ENCODE results near the gene PCGF5.
A peak's percentile ranks its signal among the peaks of the same experiment; 100 is the strongest.

PCGF5 gene

GRCh38 chr10:91198781-91199180 lies 21.7 kb upstream of the PCGF5 start (continued):
- peak; percentile 43; the same call in 1 of the 2 replicates for TF ChIP-seq ZNF692 (tag by site-specific recombination; IDR thresholded peaks at IDR 0.05)
- TF ChIP-seq ZNF37A (tag by site-specific recombination; IDR thresholded peaks at IDR 0.05), result no peak
- TF ChIP-seq ZIC2 (tag by site-specific recombination; IDR thresholded peaks at IDR 0.05), result no peak
- no peak for TF ChIP-seq ZNF394 (tag by site-specific recombination; IDR thresholded peaks at IDR 0.05; ENCODE audit: borderline replicate concordance)
- no peak for TF ChIP-seq ZNF354C (tag by site-specific recombination; IDR thresholded peaks at IDR 0.05; ENCODE audit: borderline replicate concordance, low read depth)
- TF ChIP-seq PRDM6 (tag by site-specific recombination; IDR thresholded peaks at IDR 0.05), result 0 out of 2 replicates have a peak, but pooled peaks have one; percentile 9
- no peak for TF ChIP-seq ZNF660 (tag by site-specific recombination; IDR thresholded peaks at IDR 0.05)
- TF ChIP-seq ZSCAN4 (tag by site-specific recombination; IDR thresholded peaks at IDR 0.05), result no peak
- TF ChIP-seq ZBTB8A (tag by site-specific recombination; IDR thresholded peaks at IDR 0.05), result no peak

GRCh38 chr10:91200314-91201212 lies 19.9 kb upstream of the PCGF5 start:
- H3K4me3 ChIP-seq (ENCODE audit: low read depth, low read length), result no peak overlapping the region
- no peak overlapping the region; the same call in 1 of the 2 replicates for H3K27ac ChIP-seq (ENCODE audit: extremely low read depth, low read depth, low read length)
- H3K4me1 ChIP-seq (ENCODE audit: control insufficient read depth, insufficient read depth, low read length), result peaks cover 21% of the 10 kb centered on the region
- CTCF ChIA-PET, result interaction anchor here (0.6 kb wide), 2 partner anchors 9 to 19 kb away, joined by 3 to 4 read pairs; no protein-coding TSS in a partner anchor
- H3K9me3 ChIP-seq (ENCODE audit: control insufficient read depth, insufficient read depth, low read depth, low read length), result no peaks in the 10 kb centered on the region
- no peaks in the 10 kb centered on the region for H3K36me3 ChIP-seq (ENCODE audit: control insufficient read depth in 2 of 2, insufficient read depth in 1 of 2, low read length in 2 of 2)
- POLR2A ChIA-PET, result no interaction called here
- no peak for TF ChIP-seq ZNF202 (tag by site-specific recombination; IDR thresholded peaks at IDR 0.05; ENCODE audit: borderline replicate concordance)
- TF ChIP-seq ZNF37A (tag by site-specific recombination; IDR thresholded peaks at IDR 0.05), result no peak
- no peak for TF ChIP-seq ZBTB6 (tag by site-specific recombination; IDR thresholded peaks at IDR 0.05)
- no peak for TF ChIP-seq MEIS1 (CRISPR knock-in tag; IDR thresholded peaks at IDR 0.05; ENCODE audit: borderline replicate concordance)
- no peak for TF ChIP-seq KLF8 (tag by site-specific recombination; IDR thresholded peaks at IDR 0.05)
- no peak for TF ChIP-seq ZNF776 (tag by site-specific recombination; IDR thresholded peaks at IDR 0.05; ENCODE audit: borderline replicate concordance)
- no peak for TF ChIP-seq ZNF621 (tag by site-specific recombination; IDR thresholded peaks at IDR 0.05)
- TF ChIP-seq SP2 (tag by site-specific recombination; IDR thresholded peaks at IDR 0.05), result no peak
- peak; percentile 62; the same call in 1 of the 2 replicates for TF ChIP-seq ZNF18 (tag by site-specific recombination; IDR thresholded peaks at IDR 0.05)
- no peak for TF ChIP-seq ZBTB7A (tag by site-specific recombination; IDR thresholded peaks at IDR 0.05; ENCODE audit: low read depth)
- TF ChIP-seq OSR2 (tag by site-specific recombination; IDR thresholded peaks at IDR 0.05), result 0 out of 2 replicates have a peak, but pooled peaks have one; percentile 6
- TF ChIP-seq GFI1B (tag by site-specific recombination; IDR thresholded peaks at IDR 0.05), result 0 out of 2 replicates have a peak, but pooled peaks have one; percentile 15
- TF ChIP-seq ZFHX2 (tag by site-specific recombination; conservative IDR thresholded peaks at IDR 0.05), result peak; percentile 56
- TF ChIP-seq ZNF16 (tag by site-specific recombination; IDR thresholded peaks at IDR 0.05; ENCODE audit: low read depth), result no peak
- no peak for TF ChIP-seq REPIN1 (tag by site-specific recombination; IDR thresholded peaks at IDR 0.05; ENCODE audit: low read depth)
- no peak for TF ChIP-seq KLF9 (tag by site-specific recombination; IDR thresholded peaks at IDR 0.05; ENCODE audit: low read depth)
- no peak for TF ChIP-seq FEZF1 (tag by site-specific recombination; IDR thresholded peaks at IDR 0.05)
- no peak for TF ChIP-seq ZNF624 (tag by site-specific recombination; IDR thresholded peaks at IDR 0.05)
- TF ChIP-seq PATZ1 (tag by site-specific recombination; IDR thresholded peaks at IDR 0.05), result 0 out of 2 replicates have a peak, but pooled peaks have one; percentile 20

All from HEK293 (cell line).